Fibroblast of skin of left quadriceps (primary cell): Measurements from ENCODE around the gene DMBX1.

Experiments
- DNase-seq, 2 experiments: peaks; one replicate each; pipeline ENCODE4 v3.0.0-alpha.2; 2013; ENCODE audit warnings: low read depth in 2 of 2

Gene DMBX1

GRCh38 chr1:46506470-46507219 lies 17.0 kb downstream of the DMBX1 start:
- DNase-seq: no peak

GRCh38 chr1:46508757-46509156 lies 19.1 kb downstream of the DMBX1 start:
- DNase-seq: no peak

- no peak for DNase-seq
Measured at GRCh38 chr1:46510341-46510997, 20.8 kb downstream of the DMBX1 start.

GRCh38 chr1:46510998-46511365 lies 21.3 kb downstream of the DMBX1 start:
- DNase-seq: no peak

- no peak for DNase-seq
Measured at GRCh38 chr1:46512135-46512791, 22.6 kb downstream of the DMBX1 start.

- no peak for DNase-seq
Measured at GRCh38 chr1:46512792-46513190, 23.2 kb downstream of the DMBX1 start.

GRCh38 chr1:46513536-46513935 lies 23.9 kb downstream of the DMBX1 start:
- DNase-seq: no peak

- DNase-seq: no peak
Measured at GRCh38 chr1:46515576-46515975, 25.9 kb downstream of the DMBX1 start.

- no peak for DNase-seq
Measured at GRCh38 chr1:46516200-46516950, 26.7 kb downstream of the DMBX1 start.

GRCh38 chr1:46517010-46517600 lies 27.5 kb downstream of the DMBX1 start:
- no peak for DNase-seq

GRCh38 chr1:46517932-46518498 lies 28.4 kb downstream of the DMBX1 start:
- no peak for DNase-seq

- DNase-seq: no peak
Measured at GRCh38 chr1:46519209-46519608, 29.6 kb downstream of the DMBX1 start.

GRCh38 chr1:46520063-46520911 lies 30.7 kb downstream of the DMBX1 start:
- peak; percentile 57 to 58 for DNase-seq

- no peak for DNase-seq
Measured at GRCh38 chr1:46521414-46521813, 31.8 kb downstream of the DMBX1 start.

GRCh38 chr1:46522184-46522968 lies 32.7 kb downstream of the DMBX1 start:
- peak; percentile 66 to 69 for DNase-seq

- DNase-seq: no peak
Measured at GRCh38 chr1:46522969-46523320, 33.3 kb downstream of the DMBX1 start.

GRCh38 chr1:46523496-46524353 lies 34.1 kb downstream of the DMBX1 start:
- DNase-seq: no peak

- no peak for DNase-seq
Measured at GRCh38 chr1:46524843-46525242, 35.2 kb downstream of the DMBX1 start.
